Ishikawa (cell line): Measurements from ENCODE around the gene ZFP92.

Source experiments
- CREB1 ChIP-seq: IDR thresholded peaks from 2 replicates; pipeline ENCODE4 v1.6.1; 2012; ENCODE audit warnings: low read depth
- EGR1 ChIP-seq: IDR thresholded peaks from 2 replicates; pipeline ENCODE4 v1.6.1; 2012
- EP300 ChIP-seq: IDR thresholded peaks from 2 replicates; pipeline ENCODE4 v1.6.1; 2012; ENCODE audit warnings: borderline replicate concordance
- MAX ChIP-seq: IDR thresholded peaks from 2 replicates; pipeline ENCODE4 v1.6.1; 2012
- NFIC ChIP-seq: IDR thresholded peaks from 2 replicates; pipeline ENCODE4 v1.6.1; 2012
- RAD21 ChIP-seq: IDR thresholded peaks from 2 replicates; pipeline ENCODE4 v1.6.1; 2012; ENCODE audit warnings: low read depth
- REST ChIP-seq: IDR thresholded peaks from 2 replicates; pipeline ENCODE4 v1.6.1; 2012; ENCODE audit warnings: low read depth, mild to moderate bottlenecking
- TAF1 ChIP-seq: IDR thresholded peaks from 2 replicates; pipeline ENCODE4 v1.6.1; 2012; ENCODE audit warnings: low read depth, mild to moderate bottlenecking
- TCF12 ChIP-seq: IDR thresholded peaks from 2 replicates; pipeline ENCODE4 v1.6.1; 2012; ENCODE audit warnings: low read depth
- USF1 ChIP-seq: IDR thresholded peaks from 2 replicates; pipeline ENCODE4 v1.6.1; 2012
- ZBTB7A ChIP-seq: IDR thresholded peaks from 2 replicates; pipeline ENCODE4 v1.6.1; 2012; ENCODE audit warnings: low read depth

- TF ChIP-seq TCF12: no peak
- no peak for TF ChIP-seq EGR1
- TF ChIP-seq REST: no peak
- no peak for TF ChIP-seq CREB1
- no peak for TF ChIP-seq USF1
- TF ChIP-seq MAX: no peak
- no peak for TF ChIP-seq NFIC
- TF ChIP-seq RAD21: no peak
- TF ChIP-seq TAF1: no peak
- TF ChIP-seq EP300: no peak
- TF ChIP-seq ZBTB7A: no peak
Observed at GRCh38 chrX:153406011-153406410, 5.3 kb upstream of the ZFP92 start.
